Measurements from ENCODE around the gene CCDC8.
"Not testable (repeated sequence)": the region's sequence is repeated elsewhere in the genome, so short reads cannot be mapped to it uniquely, and the experiment has no call there.

Gene CCDC8

GRCh38 chr19:46404753-46405468 lies 8.5 kb downstream of the CCDC8 start:
- peak overlapping the region; percentile 48 for H3K4me3 ChIP-seq (ENCODE audit: low read depth, low read length)
- peak; percentile 54 for DNase-seq (ENCODE audit: low read depth)
- no peak; the same call in 1 of the 2 replicates for TF ChIP-seq MAX (IDR thresholded peaks at IDR 0.05; ENCODE audit: low read depth, low read length)
- TF ChIP-seq MYC (IDR thresholded peaks at IDR 0.05; ENCODE audit: low read depth, low read length), result peak; percentile 5; the same call in 1 of the 2 replicates

DNA sequence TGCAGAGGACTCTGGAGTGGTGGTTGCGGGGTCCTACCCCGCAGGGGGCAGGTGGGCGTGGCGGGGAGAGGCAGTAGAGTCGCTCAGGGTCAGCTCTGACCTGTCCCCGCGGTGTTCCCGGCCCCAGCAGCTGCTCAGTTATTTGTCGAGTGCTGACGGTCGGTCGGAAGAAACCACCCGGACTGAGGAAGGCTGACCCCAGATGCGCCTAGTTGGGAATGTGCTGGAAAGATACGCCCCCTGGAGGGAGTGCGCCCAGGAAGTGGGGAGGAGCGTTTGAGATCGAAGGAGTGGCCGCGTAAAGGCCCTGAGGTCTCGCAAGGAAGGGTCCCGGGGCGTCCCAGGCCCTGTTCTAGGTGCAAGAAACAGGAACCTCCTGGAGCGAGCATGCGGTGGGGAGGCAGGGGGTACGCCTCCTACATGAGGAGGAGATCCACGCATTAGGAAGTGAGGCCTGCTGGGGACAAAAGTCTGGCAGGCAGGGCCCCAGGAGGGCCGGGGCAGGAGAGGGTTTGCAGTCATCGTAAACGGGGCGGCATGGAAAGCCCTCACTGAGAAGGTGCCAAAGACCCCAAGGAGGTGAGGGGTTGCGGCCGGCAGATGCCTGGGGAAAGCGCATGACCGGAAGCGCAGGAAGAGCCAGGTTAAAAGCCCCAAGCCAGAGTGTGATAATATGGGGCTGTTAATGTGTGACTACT lies 9.2 kb downstream of the CCDC8 start:
- TF ChIP-seq MYC (IDR thresholded peaks at IDR 0.05; ENCODE audit: low read depth, low read length), result peak; percentile 90
- TF ChIP-seq POLR2A (IDR thresholded peaks at IDR 0.05; ENCODE audit: extremely low read depth, insufficient read length), result no peak
- peak; percentile 91 for TF ChIP-seq MAX (IDR thresholded peaks at IDR 0.05; ENCODE audit: low read depth, low read length)
- TF ChIP-seq, protein P1, sequence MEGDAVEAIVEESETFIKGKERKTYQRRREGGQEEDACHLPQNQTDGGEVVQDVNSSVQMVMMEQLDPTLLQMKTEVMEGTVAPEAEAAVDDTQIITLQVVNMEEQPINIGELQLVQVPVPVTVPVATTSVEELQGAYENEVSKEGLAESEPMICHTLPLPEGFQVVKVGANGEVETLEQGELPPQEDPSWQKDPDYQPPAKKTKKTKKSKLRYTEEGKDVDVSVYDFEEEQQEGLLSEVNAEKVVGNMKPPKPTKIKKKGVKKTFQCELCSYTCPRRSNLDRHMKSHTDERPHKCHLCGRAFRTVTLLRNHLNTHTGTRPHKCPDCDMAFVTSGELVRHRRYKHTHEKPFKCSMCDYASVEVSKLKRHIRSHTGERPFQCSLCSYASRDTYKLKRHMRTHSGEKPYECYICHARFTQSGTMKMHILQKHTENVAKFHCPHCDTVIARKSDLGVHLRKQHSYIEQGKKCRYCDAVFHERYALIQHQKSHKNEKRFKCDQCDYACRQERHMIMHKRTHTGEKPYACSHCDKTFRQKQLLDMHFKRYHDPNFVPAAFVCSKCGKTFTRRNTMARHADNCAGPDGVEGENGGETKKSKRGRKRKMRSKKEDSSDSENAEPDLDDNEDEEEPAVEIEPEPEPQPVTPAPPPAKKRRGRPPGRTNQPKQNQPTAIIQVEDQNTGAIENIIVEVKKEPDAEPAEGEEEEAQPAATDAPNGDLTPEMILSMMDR (IDR thresholded peaks at IDR 0.05; ENCODE audit: low read depth, low read length), result no peak
- peak overlapping the region; percentile 48 for H3K4me3 ChIP-seq (ENCODE audit: low read depth, low read length)
- peak; percentile 95 for DNase-seq (ENCODE audit: low read depth)

DNA sequence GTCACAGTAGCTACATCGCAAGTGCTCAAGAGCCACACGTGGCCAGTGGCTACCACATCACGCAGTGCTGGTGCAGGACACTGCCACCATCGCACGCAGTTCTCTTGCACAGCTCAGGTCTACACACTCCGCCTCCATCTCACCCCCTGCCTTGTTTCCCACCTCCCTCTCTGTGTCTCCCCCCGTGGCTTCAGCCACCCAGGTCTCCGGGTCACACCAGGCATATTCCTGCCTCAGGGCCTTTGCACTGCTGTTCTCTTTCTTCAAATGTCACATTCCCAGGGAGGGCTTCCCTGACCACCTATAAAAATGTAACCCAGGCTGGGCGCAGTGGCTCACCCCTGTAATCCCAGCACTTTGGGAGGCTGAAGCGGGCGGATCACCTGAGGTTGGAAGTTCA lies 10.6 kb downstream of the CCDC8 start:
- TF ChIP-seq MAX (IDR thresholded peaks at IDR 0.05; ENCODE audit: low read depth, low read length), result no peak
- no peak for TF ChIP-seq MYC (IDR thresholded peaks at IDR 0.05; ENCODE audit: low read depth, low read length)
- TF ChIP-seq, protein P1 (IDR thresholded peaks at IDR 0.05; ENCODE audit: low read depth, low read length), result no peak
- TF ChIP-seq POLR2A (IDR thresholded peaks at IDR 0.05; ENCODE audit: extremely low read depth, insufficient read length), result no peak
- DNase-seq (ENCODE audit: low read depth), result no peak
- no peak overlapping the region for H3K4me3 ChIP-seq (ENCODE audit: low read depth, low read length)

- DNase-seq (ENCODE audit: low read depth), result not testable (repeated sequence)
These were observed 15.4 kb downstream of the CCDC8 start for GRCh38 chr19:46397801-46398479.

DNA sequence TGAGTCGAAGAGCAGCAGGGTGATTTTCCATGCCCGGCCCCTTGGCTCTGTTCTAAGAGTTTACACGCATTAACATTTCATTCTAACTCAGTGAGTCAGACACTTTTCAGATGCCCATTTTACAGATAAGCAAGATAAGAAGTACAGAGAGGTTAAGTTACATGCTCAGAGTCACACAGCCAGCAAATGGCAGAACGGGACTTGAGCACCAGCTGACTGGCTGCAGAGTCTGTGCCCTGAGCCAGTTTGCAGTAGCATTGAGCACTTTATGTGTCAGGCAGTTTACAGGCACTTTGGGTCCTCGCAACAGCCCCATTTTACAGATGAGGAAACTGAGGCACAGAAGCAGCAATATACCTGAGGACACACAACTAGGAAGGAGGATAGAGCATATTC lies 19.0 kb downstream of the CCDC8 start:
- peak; percentile 47 for DNase-seq (ENCODE audit: low read depth)

More at GRCh38 chr19:46397801-46398479, 15.4 kb downstream of the CCDC8 start:
- not testable (repeated sequence) for H3K4me3 ChIP-seq (ENCODE audit: low read depth, low read length)

More for the DNA sequence above, 19.0 kb downstream of the CCDC8 start:
- TF ChIP-seq MYC (IDR thresholded peaks at IDR 0.05; ENCODE audit: low read depth, low read length) (no peak), POLR2A (IDR thresholded peaks at IDR 0.05; ENCODE audit: extremely low read depth, insufficient read length) (no peak), MAX (IDR thresholded peaks at IDR 0.05; ENCODE audit: low read depth, low read length) (no peak)
- TF ChIP-seq, protein P1 (IDR thresholded peaks at IDR 0.05; ENCODE audit: low read depth, low read length), result no peak
- H3K4me3 ChIP-seq (ENCODE audit: low read depth, low read length), result no peak overlapping the region

Measured in NB4 (cell line).